ENCODE data around the gene POLR2E. TPM values are rescaled to one million over a fixed set of nuclear protein-coding genes. Genes with fewer than 3 reads are reported as not detected.

POLR2E gene
- total and polyA plus RNA-seq, 2 of the 13 experiments (the other 11 are each of a cell fraction or from before 2014, with no cell fraction given), result 140 to 272 TPM

- TF ChIP-seq ARID2 (CRISPR knock-in tag; IDR thresholded peaks at IDR 0.05; ENCODE audit: borderline replicate concordance), result no peak
- TF ChIP-seq GATAD2A (CRISPR knock-in tag; IDR thresholded peaks at IDR 0.05), result peak; percentile 70
- TF ChIP-seq ATRX (CRISPR knock-in tag; IDR thresholded peaks at IDR 0.05; ENCODE audit: borderline replicate concordance), result no peak
- no peak for TF ChIP-seq FOSL1 (CRISPR knock-in tag; IDR thresholded peaks at IDR 0.05; ENCODE audit: borderline replicate concordance)
- TF ChIP-seq ELF4 (CRISPR knock-in tag; IDR thresholded peaks at IDR 0.05; ENCODE audit: borderline replicate concordance), result no peak
- no peak for TF ChIP-seq ZKSCAN5 (CRISPR knock-in tag; IDR thresholded peaks at IDR 0.05)
- no peak for TF ChIP-seq ZNF44 (CRISPR knock-in tag; IDR thresholded peaks at IDR 0.05)
- no peak for TF ChIP-seq HOXA9 (CRISPR knock-in tag; IDR thresholded peaks at IDR 0.05; ENCODE audit: borderline replicate concordance)
- TF ChIP-seq REPIN1 (CRISPR knock-in tag; IDR thresholded peaks at IDR 0.05; ENCODE audit: borderline replicate concordance, low read depth), result peak; percentile 83
- no peak for TF ChIP-seq ZNF281 (CRISPR knock-in tag; IDR thresholded peaks at IDR 0.05; ENCODE audit: borderline replicate concordance)
- TF ChIP-seq ARNT2 (CRISPR knock-in tag; IDR thresholded peaks at IDR 0.05; ENCODE audit: low read depth), result no peak
- no peak; the same call in 1 of the 2 replicates for TF ChIP-seq ZBTB4 (CRISPR knock-in tag; IDR thresholded peaks at IDR 0.05; ENCODE audit: borderline replicate concordance)
- peak; percentile 51; the same call in 1 of the 2 replicates for TF ChIP-seq SMC3 (IDR thresholded peaks at IDR 0.05; ENCODE audit: low read length)
- peak; percentile 54; the same call in 1 of the 2 replicates for TF ChIP-seq PHF8 (CRISPR knock-in tag; IDR thresholded peaks at IDR 0.05)
- TF ChIP-seq RAD51 (IDR thresholded peaks at IDR 0.05; ENCODE audit: borderline replicate concordance), result no peak
- TF ChIP-seq ZNF547 (CRISPR knock-in tag; IDR thresholded peaks at IDR 0.05), result no peak
- TF ChIP-seq NR2F2 (IDR thresholded peaks at IDR 0.05; ENCODE audit: borderline replicate concordance, low read depth), result no peak
- TF ChIP-seq TFE3 (CRISPR knock-in tag; IDR thresholded peaks at IDR 0.05), result peak; percentile 66
- 0 out of 2 replicates have a peak, but pooled peaks have one; percentile 26 for TF ChIP-seq ZNF510 (CRISPR knock-in tag; IDR thresholded peaks at IDR 0.05; ENCODE audit: low read depth)
- TF ChIP-seq ZFYVE20 (CRISPR knock-in tag; IDR thresholded peaks at IDR 0.05; ENCODE audit: borderline replicate concordance, low read depth), result no peak
- no peak for TF ChIP-seq CAMTA2 (CRISPR knock-in tag; IDR thresholded peaks at IDR 0.05; ENCODE audit: borderline replicate concordance)
- peak; percentile 82 for TF ChIP-seq ZNF772 (CRISPR knock-in tag; IDR thresholded peaks at IDR 0.05)
These were observed 18.1 kb upstream of the POLR2E start (continued) for GRCh38 chr19:1113030-1113985.
